Kidney epithelial cell (primary cell): ENCODE data around the gene TMIE. TPM values are rescaled to one million over a fixed set of nuclear protein-coding genes. Genes with fewer than 3 reads are reported as not detected.

Experiments
- DNase-seq: peaks from one replicate; pipeline ENCODE4 v3.0.0-alpha.2; 2010; ENCODE audit warnings: low read depth
- H3K27me3 ChIP-seq: 2 replicates; pipeline ENCODE4 v1.6.0; 2011; ENCODE audit warnings: low read length; ENCODE audit not compliant: control insufficient read depth, insufficient read depth
- H3K36me3 ChIP-seq: 2 replicates; pipeline ENCODE4 v1.5.1; 2011; ENCODE audit warnings: low read length; ENCODE audit not compliant: control insufficient read depth, insufficient read depth
- H3K4me3 ChIP-seq: 2 replicates; pipeline ENCODE4 v1.5.1; 2011; ENCODE audit warnings: low read depth, mild to moderate bottlenecking, control low read depth, low read length
- CTCF ChIP-seq: IDR thresholded peaks from 2 replicates; pipeline ENCODE4 v1.5.1; 2011; ENCODE audit warnings: mild to moderate bottlenecking, moderate library complexity, low read length, control low read depth, inconsistent platforms; ENCODE audit not compliant: insufficient read depth, poor library complexity, severe bottlenecking
- total RNA-seq: library from RNA; depleted of rRNA; stranded (reverse); fragments of >200 nt; gene quantifications from 2 replicates; pipeline ENCODE4 v1.2.3, GENCODE V29; 2015

Gene TMIE
- total RNA-seq, 1 donor from 2014 or later, result 1.9 TPM

GRCh38 chr3:46679681-46680080 is 21.5 kb upstream of the TMIE start:
- no peak for DNase-seq
- Histone ChIP-seq H3K4me3 (no peak overlapping the region), H3K27me3 (no peaks in the 10 kb centered on the region), H3K36me3 (no peaks in the 10 kb centered on the region)
- no peak for TF ChIP-seq CTCF

- no peak for TF ChIP-seq CTCF
- DNase-seq, result no peak
- H3K36me3 ChIP-seq, result no peaks in the 10 kb centered on the region
- no peaks in the 10 kb centered on the region for H3K27me3 ChIP-seq
- no peak overlapping the region for H3K4me3 ChIP-seq
Measured at GRCh38 chr3:46680298-46680826, 20.8 kb upstream of the TMIE start.

DNA sequence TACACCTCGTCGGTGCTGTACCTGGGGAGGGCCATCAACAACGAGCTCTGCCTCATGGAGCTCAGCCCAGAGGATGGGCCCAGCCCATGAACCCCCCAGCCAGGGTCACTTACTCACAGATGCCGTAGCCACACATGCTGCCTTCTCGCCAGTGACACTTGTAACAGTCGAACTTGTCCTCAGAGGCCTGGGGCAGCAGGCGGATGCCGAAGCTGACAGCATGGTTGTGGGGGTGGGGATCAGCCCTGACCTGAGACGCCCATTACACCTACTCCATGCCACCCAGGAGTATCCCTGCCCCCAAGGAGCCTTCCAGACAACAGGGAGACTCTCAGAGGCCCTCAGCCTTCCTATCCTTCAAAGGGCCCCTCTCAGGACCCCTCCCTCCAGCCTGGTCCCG is 19.8 kb upstream of the TMIE start:
- H3K36me3 ChIP-seq, result no peaks in the 10 kb centered on the region
- H3K4me3 ChIP-seq, result no peak overlapping the region
- DNase-seq, result no peak
- TF ChIP-seq CTCF, result no peak
- no peaks in the 10 kb centered on the region for H3K27me3 ChIP-seq

GRCh38 chr3:46681856-46682540 is 19.2 kb upstream of the TMIE start:
- TF ChIP-seq CTCF, result no peak
- Histone ChIP-seq H3K4me3 (no peak overlapping the region), H3K36me3 (no peaks in the 10 kb centered on the region), H3K27me3 (no peaks in the 10 kb centered on the region)
- no peak for DNase-seq

DNA sequence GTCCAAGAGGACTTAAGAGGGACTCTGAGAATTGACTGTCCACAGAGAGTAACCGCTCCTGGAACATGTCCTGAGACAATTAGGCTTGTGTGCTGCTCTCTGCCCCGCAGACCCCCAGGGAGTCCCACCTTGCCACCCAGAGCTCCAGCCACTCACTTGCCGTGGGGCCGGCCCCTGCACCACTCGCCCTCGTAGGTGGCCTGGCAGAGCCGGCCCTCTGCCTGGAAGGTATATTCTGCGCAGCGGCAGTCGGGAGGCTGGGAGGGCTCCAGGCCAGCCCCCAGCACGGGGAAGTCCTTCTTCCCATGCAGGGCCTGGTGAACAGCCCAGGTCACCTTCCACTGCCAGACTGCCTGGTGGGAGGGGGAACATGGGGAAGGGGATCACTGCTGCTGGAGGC is 18.2 kb upstream of the TMIE start:
- no peaks in the 10 kb centered on the region for H3K36me3 ChIP-seq
- H3K4me3 ChIP-seq, result no peak overlapping the region
- H3K27me3 ChIP-seq, result no peaks in the 10 kb centered on the region
- no peak for TF ChIP-seq CTCF
- no peak for DNase-seq

DNA sequence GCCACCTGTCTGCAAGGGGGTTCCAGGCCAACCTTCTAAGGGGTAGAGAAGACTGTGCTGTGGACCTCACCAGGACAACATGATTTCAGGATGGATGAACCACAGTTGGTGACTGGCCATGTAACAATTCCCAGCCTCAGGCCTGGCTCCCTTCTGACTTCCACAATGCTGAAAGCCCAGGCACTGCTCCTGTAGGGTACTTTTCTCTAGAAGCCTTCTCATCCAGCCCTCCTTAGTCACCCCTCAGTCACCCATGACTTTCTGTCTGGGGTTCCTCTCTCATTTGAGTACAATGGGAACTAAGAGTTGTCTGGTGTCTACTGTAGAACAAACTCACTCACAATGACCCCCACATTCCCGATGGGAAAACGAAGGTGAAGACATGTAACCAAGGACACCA is 16.3 kb upstream of the TMIE start:
- H3K36me3 ChIP-seq, result no peaks in the 10 kb centered on the region
- no peak for TF ChIP-seq CTCF

More for the DNA sequence above, 16.3 kb upstream of the TMIE start:
- no peak for DNase-seq
- Histone ChIP-seq H3K27me3 (no peaks in the 10 kb centered on the region), H3K4me3 (no peak overlapping the region)
